NCI-H1436 (cell line): ENCODE results near the gene FUT2.
A peak's percentile ranks its signal among the peaks of the same experiment; 100 is the strongest.

Experiments used
- DNase-seq: peaks from one replicate; lab custom pipeline; 2025; lab: John Stamatoyannopoulos, UW

The FUT2 gene

DNA sequence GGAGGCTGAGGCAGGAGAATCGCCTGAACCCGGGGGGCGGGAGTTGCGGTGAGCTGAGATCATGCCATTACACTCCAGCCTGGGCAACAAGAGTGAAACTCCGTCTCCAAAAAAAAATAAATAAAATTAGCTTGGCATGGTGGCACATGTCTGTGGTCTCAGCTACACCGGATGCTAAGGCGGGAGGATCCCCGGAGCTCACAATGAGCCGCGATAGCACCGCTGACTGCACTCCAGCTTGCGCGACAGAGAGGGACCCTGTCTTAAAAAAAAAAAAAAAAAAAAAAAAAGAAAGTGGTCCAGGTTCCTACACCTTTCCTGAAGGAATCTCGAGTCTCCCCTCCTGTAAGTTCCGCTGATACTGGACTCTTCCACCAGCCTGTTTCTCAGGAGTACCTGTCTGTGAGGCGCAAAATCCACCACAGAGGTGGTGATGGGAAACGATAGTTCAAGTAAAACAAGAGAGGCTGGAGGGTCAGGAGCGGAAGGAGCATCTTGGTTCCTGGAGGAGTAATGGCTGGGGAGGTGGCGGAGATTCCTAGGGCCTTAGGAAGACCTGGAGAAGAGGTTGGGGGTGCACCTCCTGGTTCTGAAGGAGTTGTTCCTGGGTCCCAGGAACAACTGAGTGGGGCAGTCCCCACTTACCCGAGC is 56.2 kb downstream of the FUT2 start:
- DNase-seq = no peak

DNA sequence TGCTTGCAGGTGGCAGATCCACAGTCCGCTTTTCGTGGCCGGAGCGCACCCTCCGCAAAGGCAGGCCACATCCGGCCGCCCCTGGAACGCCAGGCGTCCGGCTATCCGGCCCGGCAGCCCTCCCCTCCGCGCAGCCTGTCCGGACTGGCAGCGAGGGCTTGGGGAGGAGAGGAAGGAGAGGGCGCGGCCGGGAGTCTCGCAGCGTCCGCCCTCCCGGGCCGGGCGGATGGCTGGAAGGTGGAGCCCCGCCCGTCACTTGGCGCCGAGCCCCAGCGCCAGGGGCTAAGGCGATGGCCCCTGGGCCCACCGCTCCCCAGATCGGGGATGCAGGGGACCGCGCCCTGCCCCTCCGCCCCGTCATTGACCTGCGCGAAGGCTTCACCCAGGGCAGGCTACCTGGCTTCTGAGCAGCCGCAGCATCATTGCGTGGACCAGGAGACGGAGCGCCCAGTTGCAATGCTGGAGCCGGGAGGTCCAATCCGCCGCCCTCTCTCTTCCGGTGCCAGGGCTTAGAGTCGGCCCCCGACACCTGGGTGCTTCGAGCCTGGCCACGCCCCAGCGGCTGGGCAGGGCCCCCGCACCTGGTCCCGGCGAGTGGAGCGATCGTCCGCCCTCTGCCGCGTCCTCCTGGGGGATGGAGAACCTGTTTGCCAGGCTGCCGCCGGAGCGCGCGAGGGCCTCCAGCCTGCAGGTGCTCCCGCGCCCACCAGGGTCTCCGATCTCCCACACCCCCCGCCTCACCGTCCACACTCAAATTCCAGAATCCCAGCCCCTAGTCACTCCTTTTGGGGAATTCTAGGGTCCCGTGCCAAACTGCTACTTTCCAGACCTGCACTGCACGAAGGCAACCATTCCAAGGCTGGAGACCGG is 57.0 kb downstream of the FUT2 start, which contains the start of gene FUT1:
FUT1 (minus strand) TSS at position 146 of the 870 bp plus-strand sequence. CDS start 1,360 bp downstream, outside the sequence.
- DNase-seq = peak; percentile 96

DNA sequence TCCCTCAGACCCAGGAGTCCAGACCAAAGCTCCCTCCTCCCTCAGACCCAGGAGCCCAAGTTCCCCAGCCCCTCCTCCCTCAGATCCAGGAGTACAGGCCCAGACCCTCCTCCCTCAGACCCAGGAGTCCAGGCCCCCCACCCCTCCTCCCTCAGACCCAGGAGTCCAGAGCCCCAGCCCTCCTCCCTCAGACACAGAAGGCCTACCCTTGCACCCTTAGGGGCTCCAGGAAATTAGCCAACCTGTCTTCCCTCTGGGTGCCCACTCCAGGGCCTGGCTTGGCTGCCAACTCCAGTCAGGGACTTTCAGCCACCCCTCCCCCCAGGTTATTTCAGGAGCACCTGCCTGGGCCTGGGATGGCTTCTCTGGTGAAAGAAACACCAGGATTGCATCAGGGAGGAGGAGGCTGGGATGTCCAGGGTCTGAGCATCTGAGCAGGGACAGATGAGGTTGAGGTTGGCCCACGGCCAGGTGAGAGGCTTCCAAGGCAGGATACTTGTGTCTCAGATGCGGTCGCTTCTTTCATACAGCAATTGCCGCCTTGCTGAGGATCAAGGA is 59.4 kb downstream of the FUT2 start, which contains the start of gene FGF21:
FGF21 (plus strand) TSS at position 441 of the 558 bp plus-strand sequence. CDS start 713 bp downstream, outside the sequence.
- DNase-seq = no peak
